Measurements from ENCODE around the gene MRPS23. TPM values are rescaled to one million over a fixed set of nuclear protein-coding genes. Genes with fewer than 3 reads are reported as not detected.

MRPS23 gene
- total RNA-seq, 1 experiment from 2014 or later, result 83.4 TPM

DNA sequence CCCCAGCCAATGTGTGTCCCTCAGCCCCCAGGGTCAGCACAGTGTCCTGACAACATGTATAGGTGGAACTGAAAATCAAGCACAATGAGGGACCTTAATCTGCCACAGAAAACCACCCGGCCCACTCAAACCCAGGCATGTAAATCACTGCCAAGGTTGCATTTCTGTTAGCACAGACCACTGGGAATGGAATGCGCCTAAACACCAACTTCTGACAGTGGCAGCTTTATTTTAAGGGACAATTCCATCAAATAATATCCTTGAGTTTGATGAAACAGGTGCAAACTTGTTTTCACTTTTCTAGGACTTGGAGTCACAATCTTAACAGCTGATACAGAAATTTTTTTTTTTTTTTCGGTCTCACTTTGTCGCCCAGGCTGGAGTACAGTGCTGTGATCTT is 37.3 kb upstream of the MRPS23 start:
- Histone ChIP-seq H3K27me3 (replicated peaks) (no peaks in the 10 kb centered on the region), H3K4me3 (no peak overlapping the region), H3K4me1 (replicated peaks) (peaks cover 36% of the 10 kb centered on the region), H3K9me3 (replicated peaks) (no peaks in the 10 kb centered on the region), H3K36me3 (peaks cover 44% of the 10 kb centered on the region), H3K27ac (no peak overlapping the region)
- DNase-seq (ENCODE audit: low read depth in 1 of 2, low spot score in 2 of 2), result no peak

DNA sequence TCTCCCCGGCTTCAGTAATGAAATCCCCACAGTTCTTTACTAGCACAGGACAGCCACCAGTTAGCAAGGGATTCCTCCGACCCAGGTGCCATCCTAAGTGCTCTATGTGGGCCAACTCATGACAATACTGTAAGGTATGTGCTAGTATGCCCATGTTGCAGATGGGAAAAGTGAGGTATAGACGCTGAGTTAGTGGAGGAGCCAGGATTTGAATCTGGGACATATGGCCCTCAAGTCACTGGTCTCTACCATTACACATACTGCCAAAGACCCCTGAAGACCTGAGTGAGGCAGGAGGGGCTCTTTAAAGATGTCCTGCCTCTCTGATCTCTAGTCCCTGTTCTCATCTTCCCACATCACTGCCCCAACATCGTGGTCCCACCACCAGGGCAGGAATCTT is 36.2 kb upstream of the MRPS23 start:
- no peaks in the 10 kb centered on the region for H3K27me3 ChIP-seq (replicated peaks)
- no peak overlapping the region for H3K4me3 ChIP-seq
- H3K27ac ChIP-seq, result no peak overlapping the region
- no peaks in the 10 kb centered on the region for H3K9me3 ChIP-seq (replicated peaks)
- peaks cover 51% of the 10 kb centered on the region for H3K36me3 ChIP-seq
- no peak for DNase-seq (ENCODE audit: low read depth in 1 of 2, low spot score in 2 of 2)
- peaks cover 36% of the 10 kb centered on the region for H3K4me1 ChIP-seq (replicated peaks)

GRCh38 chr17:57885148-57885915 is 35.5 kb upstream of the MRPS23 start:
- Histone ChIP-seq H3K36me3 (peaks cover 52% of the 10 kb centered on the region), H3K27ac (no peak overlapping the region), H3K4me3 (no peak overlapping the region), H3K27me3 (replicated peaks) (no peaks in the 10 kb centered on the region), H3K9me3 (replicated peaks) (no peaks in the 10 kb centered on the region), H3K4me1 (replicated peaks) (peaks cover 36% of the 10 kb centered on the region)
- no peak for DNase-seq (ENCODE audit: low read depth in 1 of 2, low spot score in 2 of 2)

GRCh38 chr17:57881783-57882351 is 32.0 kb upstream of the MRPS23 start:
- no peak overlapping the region for H3K4me3 ChIP-seq
- peaks cover 56% of the 10 kb centered on the region for H3K4me1 ChIP-seq (replicated peaks)
- DNase-seq (ENCODE audit: low read depth in 1 of 2, low spot score in 2 of 2), result no peak
- no peaks in the 10 kb centered on the region for H3K9me3 ChIP-seq (replicated peaks)
- H3K27me3 ChIP-seq (replicated peaks), result no peaks in the 10 kb centered on the region
- H3K36me3 ChIP-seq, result peaks cover 75% of the 10 kb centered on the region
- peak overlapping the region; percentile 62 for H3K27ac ChIP-seq

- H3K27ac ChIP-seq, result peak overlapping the region; percentile 62
- no peaks in the 10 kb centered on the region for H3K9me3 ChIP-seq (replicated peaks)
- no peak overlapping the region for H3K4me3 ChIP-seq
- H3K4me1 ChIP-seq (replicated peaks), result peaks cover 63% of the 10 kb centered on the region
- H3K36me3 ChIP-seq, result peaks cover 81% of the 10 kb centered on the region
- H3K27me3 ChIP-seq (replicated peaks), result no peaks in the 10 kb centered on the region
- peak; percentile 75 to 77 for DNase-seq (ENCODE audit: low read depth in 1 of 2, low spot score in 2 of 2)
Observed at GRCh38 chr17:57881143-57881542, 31.3 kb upstream of the MRPS23 start.

DNA sequence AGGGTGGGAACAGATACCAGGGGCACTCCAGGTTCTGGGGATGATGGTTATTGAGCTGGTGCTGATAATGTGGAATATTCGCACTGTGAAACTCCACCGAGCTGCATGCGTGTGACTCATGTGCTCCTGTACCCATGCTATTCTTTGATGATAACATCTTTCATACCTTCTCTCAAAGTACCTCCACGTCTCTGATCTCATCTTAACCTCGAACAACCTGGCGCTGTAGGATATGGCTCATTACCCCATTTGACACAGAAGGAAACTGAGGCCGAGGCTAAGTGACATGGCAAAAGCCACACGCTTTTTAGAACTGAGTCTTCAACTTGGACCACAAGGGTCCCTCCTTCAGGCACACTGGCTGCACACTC is 30.2 kb upstream of the MRPS23 start:
- H3K27ac ChIP-seq, result peak overlapping the region; percentile 59
- H3K4me1 ChIP-seq (replicated peaks), result peaks cover 74% of the 10 kb centered on the region
- no peaks in the 10 kb centered on the region for H3K27me3 ChIP-seq (replicated peaks)
- no peak overlapping the region for H3K4me3 ChIP-seq
- DNase-seq (ENCODE audit: low read depth in 1 of 2, low spot score in 2 of 2), result no peak
- H3K9me3 ChIP-seq (replicated peaks), result no peaks in the 10 kb centered on the region
- H3K36me3 ChIP-seq, result peaks cover 76% of the 10 kb centered on the region

- peak overlapping the region; percentile 59 for H3K27ac ChIP-seq
- peaks cover 73% of the 10 kb centered on the region for H3K36me3 ChIP-seq
- H3K27me3 ChIP-seq (replicated peaks), result no peaks in the 10 kb centered on the region
- no peaks in the 10 kb centered on the region for H3K9me3 ChIP-seq (replicated peaks)
- H3K4me3 ChIP-seq, result no peak overlapping the region
- peaks cover 78% of the 10 kb centered on the region for H3K4me1 ChIP-seq (replicated peaks)
- no peak for DNase-seq (ENCODE audit: low read depth in 1 of 2, low spot score in 2 of 2)
Observed at GRCh38 chr17:57879437-57880085, 29.7 kb upstream of the MRPS23 start.

GRCh38 chr17:57877803-57878377 is 28.0 kb upstream of the MRPS23 start:
- no peak for DNase-seq (ENCODE audit: low read depth in 1 of 2, low spot score in 2 of 2)
- Histone ChIP-seq H3K9me3 (replicated peaks) (no peaks in the 10 kb centered on the region), H3K27ac (peak overlapping the region; percentile 59; the same call in 1 of the 2 replicates)

GRCh38 chr17:57876866-57877237 is 27.0 kb upstream of the MRPS23 start:
- no peak for DNase-seq (ENCODE audit: low read depth in 1 of 2, low spot score in 2 of 2)
- Histone ChIP-seq H3K27ac (peak overlapping the region; percentile 94; the same call in 1 of the 2 replicates), H3K4me1 (replicated peaks) (peaks cover 79% of the 10 kb centered on the region), H3K27me3 (replicated peaks) (no peaks in the 10 kb centered on the region), H3K36me3 (peaks cover 79% of the 10 kb centered on the region), H3K4me3 (no peak overlapping the region), H3K9me3 (replicated peaks) (no peaks in the 10 kb centered on the region)

More at GRCh38 chr17:57877803-57878377, 28.0 kb upstream of the MRPS23 start:
- Histone ChIP-seq H3K27me3 (replicated peaks) (no peaks in the 10 kb centered on the region), H3K4me3 (no peak overlapping the region), H3K4me1 (replicated peaks) (peaks cover 89% of the 10 kb centered on the region), H3K36me3 (peaks cover 76% of the 10 kb centered on the region)

DNA sequence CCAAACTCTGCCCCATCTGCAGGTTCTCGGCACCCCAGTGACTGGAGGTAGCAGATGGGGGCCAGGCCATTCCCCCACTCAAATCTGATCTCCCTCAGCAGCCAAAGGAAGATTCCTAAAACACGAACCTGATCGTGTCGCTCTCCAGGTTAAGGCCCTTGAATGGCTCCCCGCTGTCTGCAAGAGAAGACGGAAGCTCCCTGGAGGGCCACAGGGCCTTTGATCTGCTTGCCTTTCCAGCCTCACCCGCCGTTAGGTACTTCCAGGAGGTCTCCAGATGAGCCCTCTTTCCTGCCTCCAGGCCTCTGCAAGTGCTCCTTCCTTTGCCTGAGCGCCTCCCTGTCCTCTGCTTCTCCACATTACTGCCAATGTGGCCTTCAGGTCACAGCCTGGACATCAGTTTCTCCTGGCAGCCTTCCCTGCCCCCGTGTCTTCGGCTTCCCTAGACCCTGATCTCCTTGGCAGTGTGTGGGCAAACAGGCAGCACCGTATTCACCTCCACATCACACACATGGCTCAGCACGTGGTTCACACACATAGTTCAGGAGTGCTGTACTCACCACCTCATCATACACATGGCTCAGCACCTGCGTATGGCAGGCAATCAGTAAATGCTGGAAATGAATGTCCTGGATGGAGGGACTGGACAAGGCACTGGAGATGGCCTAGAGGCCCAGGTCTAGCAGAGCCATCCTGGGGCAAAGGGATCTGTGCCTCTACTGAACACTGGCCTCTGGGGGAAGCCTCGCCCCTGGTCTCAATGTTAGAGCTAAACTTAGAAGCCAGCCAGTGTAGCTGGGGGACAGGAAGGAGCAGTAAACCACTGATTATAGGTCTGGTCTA is 26.4 kb upstream of the MRPS23 start:
- Histone ChIP-seq H3K27me3 (replicated peaks) (no peaks in the 10 kb centered on the region), H3K27ac (peak overlapping the region; percentile 94), H3K4me3 (no peak overlapping the region), H3K36me3 (peaks cover 79% of the 10 kb centered on the region), H3K9me3 (replicated peaks) (no peaks in the 10 kb centered on the region), H3K4me1 (replicated peaks) (peaks cover 73% of the 10 kb centered on the region)
- no peak for DNase-seq (ENCODE audit: low read depth in 1 of 2, low spot score in 2 of 2)

DNA sequence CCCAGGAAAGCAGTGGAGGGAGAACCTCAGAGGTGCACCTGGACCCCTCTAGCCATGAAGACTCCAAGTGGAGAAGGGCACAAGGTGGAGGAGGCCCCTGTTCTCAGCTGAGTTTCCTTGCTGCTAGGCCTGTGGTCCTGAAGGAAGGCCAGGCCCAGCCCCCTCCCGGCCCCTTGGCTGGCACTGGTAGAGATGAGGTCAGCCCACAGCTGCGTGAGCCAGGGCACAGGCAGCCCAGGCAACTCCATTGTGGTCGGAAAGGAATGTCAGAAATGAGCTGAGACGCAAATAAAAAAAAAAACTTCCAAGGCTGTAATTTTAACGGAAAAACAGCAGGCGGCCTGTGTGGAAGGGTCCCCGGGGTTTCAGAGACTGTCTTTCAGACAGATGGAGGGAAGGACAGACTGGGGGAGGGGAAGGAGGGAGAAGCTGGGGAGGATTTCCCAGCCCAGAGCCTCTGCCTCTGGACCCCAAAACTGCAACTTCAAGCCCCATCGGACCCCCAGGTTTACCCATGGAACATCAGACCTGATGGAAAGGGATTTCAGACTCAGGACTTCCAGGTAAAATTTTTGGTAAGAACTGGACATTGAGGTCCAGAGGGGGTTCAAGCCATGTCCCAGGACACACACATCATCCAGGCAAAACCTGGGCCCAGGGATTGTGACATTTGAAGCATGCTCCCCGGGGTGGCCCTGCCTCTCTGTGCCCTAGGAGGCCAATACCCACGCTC is 25.6 kb upstream of the MRPS23 start:
- DNase-seq (ENCODE audit: low read depth in 1 of 2, low spot score in 2 of 2), result peak; percentile 99
- no peak overlapping the region for H3K4me3 ChIP-seq
- H3K9me3 ChIP-seq (replicated peaks), result no peaks in the 10 kb centered on the region
- H3K27me3 ChIP-seq (replicated peaks), result no peaks in the 10 kb centered on the region
- peak overlapping the region; percentile 94 for H3K27ac ChIP-seq
- peaks cover 82% of the 10 kb centered on the region for H3K36me3 ChIP-seq
- peaks cover 68% of the 10 kb centered on the region for H3K4me1 ChIP-seq (replicated peaks)

- DNase-seq (ENCODE audit: low read depth in 1 of 2, low spot score in 2 of 2), result peak; percentile 95 to 99
- Histone ChIP-seq H3K9me3 (replicated peaks) (0 out of 2 replicates have a peak, but pooled peaks cover 4% of the 10 kb centered on the region), H3K27ac (peak overlapping the region; percentile 94), H3K4me1 (replicated peaks) (peaks cover 68% of the 10 kb centered on the region), H3K27me3 (replicated peaks) (no peaks in the 10 kb centered on the region), H3K36me3 (peaks cover 81% of the 10 kb centered on the region), H3K4me3 (no peak overlapping the region)
Observed at GRCh38 chr17:57874434-57875289, 24.8 kb upstream of the MRPS23 start.

All from SJSA1 (cell line).